Osteocyte (in vitro differentiated cells): Measurements from ENCODE around the gene OR51V1. TPM values are rescaled to one million over a fixed set of nuclear protein-coding genes. Genes with fewer than 3 reads are reported as not detected.

ENCODE experiments used
- DNase-seq: peaks from one replicate; pipeline ENCODE4 v3.0.0; 2021; ENCODE audit warnings: mixed read lengths; ENCODE audit not compliant: unreplicated experiment; ENCODE audit errors: extremely low spot score
- H3K27ac Mint-ChIP-seq: one replicate; pipeline ENCODE4 v1.8.0; 2021; ENCODE audit warnings: mild to moderate bottlenecking, mixed read lengths; ENCODE audit not compliant: unreplicated experiment
- H3K27me3 Mint-ChIP-seq: one replicate; pipeline ENCODE4 v1.8.0; 2021; ENCODE audit warnings: mixed read lengths; ENCODE audit not compliant: unreplicated experiment
- H3K36me3 Mint-ChIP-seq: one replicate; pipeline ENCODE4 v1.8.0; 2021; ENCODE audit warnings: mixed read lengths; ENCODE audit not compliant: unreplicated experiment
- H3K4me1 Mint-ChIP-seq: one replicate; pipeline ENCODE4 v1.8.0; 2021; ENCODE audit warnings: mixed read lengths; ENCODE audit not compliant: unreplicated experiment
- H3K4me3 Mint-ChIP-seq: one replicate; pipeline ENCODE4 v1.8.0; 2021; ENCODE audit warnings: mild to moderate bottlenecking, moderate library complexity, mixed read lengths; ENCODE audit not compliant: unreplicated experiment
- H3K9me3 Mint-ChIP-seq: one replicate; pipeline ENCODE4 v1.8.0; 2021; ENCODE audit warnings: mixed read lengths; ENCODE audit not compliant: unreplicated experiment
- CTCF ChIP-seq: fragments of 200-600 bp; sonication (generic); IDR thresholded peaks from 2 replicates; pipeline ENCODE4 v1.5.0; 2021; ENCODE audit warnings: antibody characterized with exemption, mild to moderate bottlenecking, moderate library complexity
- total RNA-seq: library from RNA; stranded (reverse); gene quantifications from 2 replicates; pipeline ENCODE4 v1.2.1, GENCODE V29; 2021

Gene OR51V1
- total RNA-seq, 1 donor from 2014 or later = not detected

- no peak for DNase-seq
- Mint-ChIP-seq H3K36me3 (no peaks in the 10 kb centered on the region), H3K27ac (no peak within 1 kb of the TSS), H3K9me3 (no peaks in the 10 kb centered on the region), H3K4me3 (no peak within 1 kb of the TSS), H3K27me3 (peaks cover 36% of the 10 kb centered on the region), H3K4me1 (no peaks in the 10 kb centered on the region)
- TF ChIP-seq CTCF = no peak
Observed at GRCh38 chr11:5234381-5234834, 33.9 kb upstream of the OR51V1 start, which contains the start of gene HBD. Gene HBD (minus strand): TSS chr11:5234483. CDS start chr11:5234433, 50 bp downstream.

GRCh38 chr11:5233307-5233706, 32.8 kb upstream of the OR51V1 start:
- no peak for DNase-seq
- H3K27ac Mint-ChIP-seq = no peak overlapping the region
- H3K36me3 Mint-ChIP-seq = no peaks in the 10 kb centered on the region
- no peaks in the 10 kb centered on the region for H3K9me3 Mint-ChIP-seq
- no peak for TF ChIP-seq CTCF
- H3K27me3 Mint-ChIP-seq = peaks cover 29% of the 10 kb centered on the region
- no peak overlapping the region for H3K4me3 Mint-ChIP-seq
- H3K4me1 Mint-ChIP-seq = no peaks in the 10 kb centered on the region

GRCh38 chr11:5232821-5233220, 32.3 kb upstream of the OR51V1 start:
- Mint-ChIP-seq H3K9me3 (no peaks in the 10 kb centered on the region), H3K36me3 (no peaks in the 10 kb centered on the region), H3K27me3 (peaks cover 29% of the 10 kb centered on the region), H3K27ac (no peak overlapping the region), H3K4me3 (no peak overlapping the region), H3K4me1 (no peaks in the 10 kb centered on the region)
- no peak for DNase-seq
- no peak for TF ChIP-seq CTCF

GRCh38 chr11:5232176-5232575, 31.7 kb upstream of the OR51V1 start:
- Mint-ChIP-seq H3K4me3 (no peak overlapping the region), H3K4me1 (no peaks in the 10 kb centered on the region), H3K36me3 (no peaks in the 10 kb centered on the region), H3K9me3 (no peaks in the 10 kb centered on the region), H3K27me3 (peaks cover 22% of the 10 kb centered on the region), H3K27ac (no peak overlapping the region)
- no peak for TF ChIP-seq CTCF
- no peak for DNase-seq

GRCh38 chr11:5231111-5231510, 30.6 kb upstream of the OR51V1 start:
- H3K4me3 Mint-ChIP-seq = no peak overlapping the region
- no peaks in the 10 kb centered on the region for H3K36me3 Mint-ChIP-seq
- no peak overlapping the region for H3K27ac Mint-ChIP-seq
- H3K4me1 Mint-ChIP-seq = no peaks in the 10 kb centered on the region
- H3K9me3 Mint-ChIP-seq = no peaks in the 10 kb centered on the region
- DNase-seq = no peak
- peaks cover 15% of the 10 kb centered on the region for H3K27me3 Mint-ChIP-seq
- no peak for TF ChIP-seq CTCF
